AG04450 (cell line): Measurements from ENCODE around the gene FSTL1. TPM values are rescaled to one million over a fixed set of nuclear protein-coding genes. Genes with fewer than 3 reads are reported as not detected.

Experiments used
- CTCF ChIA-PET: fragments of 300-600, 350-600 bp; formaldehyde crosslinking; extraction: SDS; loops from one replicate; lab custom pipeline; 2022; ENCODE audit warnings: antibody characterized with exemption, inconsistent platforms; lab: Charles Lee
- POLR2A ChIA-PET: fragments of 350-600 bp; formaldehyde crosslinking; extraction: SDS; loops from one replicate; lab custom pipeline; 2021; ENCODE audit warnings: antibody characterized with exemption, inconsistent platforms; lab: Yijun Ruan, JAX
- DNase-seq: peaks from one replicate; pipeline ENCODE4 v3.0.0-alpha.2; 2011; ENCODE audit warnings: low read depth, low spot score
- H3K27ac ChIP-seq: one replicate; pipeline ENCODE4 v1.5.1; 2012; ENCODE audit warnings: low read depth, low read length, control low read depth
- H3K27me3 ChIP-seq: one replicate; pipeline ENCODE4 v1.6.0; 2012; ENCODE audit warnings: low read length; ENCODE audit not compliant: control insufficient read depth, insufficient read depth
- H3K4me3 ChIP-seq: 2 replicates; pipeline ENCODE4 v1.5.1; 2011; ENCODE audit warnings: mild to moderate bottlenecking, low read depth, low read length, control low read depth
- H3K9me3 ChIP-seq: 2 replicates; pipeline ENCODE4 v1.5.1; 2012; ENCODE audit warnings: low read length; ENCODE audit not compliant: control insufficient read depth, insufficient read depth
- polyA plus RNA-seq: library from polyadenylated mRNA; depleted of rRNA; stranded (reverse); fragments of >200 nt; gene quantifications from 2 replicates; pipeline ENCODE4 v1.2.3, GENCODE V29; 2011
- TF ChIP-seq, protein P1 (sequence below): IDR thresholded peaks from 2 replicates; pipeline ENCODE4 v1.5.1; 2011; ENCODE audit warnings: low read depth, low read length, control low read depth, inconsistent platforms

FSTL1 gene
- polyA plus RNA-seq, 1 experiment = 1,126 TPM

DNA sequence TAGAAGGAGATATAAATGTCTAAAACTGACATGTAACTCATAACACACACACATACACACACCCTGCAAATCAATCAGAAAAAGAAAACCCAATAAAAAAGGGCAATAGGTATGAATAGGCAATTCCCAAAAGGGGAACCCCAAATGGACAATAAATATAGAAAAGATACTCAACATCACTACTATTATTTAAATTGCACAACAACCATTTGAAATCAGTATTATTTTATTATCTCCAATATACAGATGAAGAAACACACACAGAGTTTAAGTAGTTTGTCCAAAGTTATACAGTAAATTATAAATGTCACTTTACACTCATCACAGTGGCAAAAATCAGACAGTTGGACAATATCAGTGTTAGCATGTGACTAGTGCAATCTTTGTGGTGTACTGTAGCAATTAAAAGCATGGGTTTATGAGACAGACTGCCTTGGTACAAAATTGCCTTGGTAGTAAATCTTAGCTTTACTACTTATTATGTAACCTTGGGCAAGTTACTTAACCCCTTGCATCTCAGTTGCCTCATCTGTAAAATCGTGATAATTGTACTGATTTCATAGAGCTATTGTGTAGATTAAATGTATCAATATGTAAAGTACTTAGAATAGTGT lies 3.4 kb upstream of the FSTL1 start:
- TF ChIP-seq, protein P1, sequence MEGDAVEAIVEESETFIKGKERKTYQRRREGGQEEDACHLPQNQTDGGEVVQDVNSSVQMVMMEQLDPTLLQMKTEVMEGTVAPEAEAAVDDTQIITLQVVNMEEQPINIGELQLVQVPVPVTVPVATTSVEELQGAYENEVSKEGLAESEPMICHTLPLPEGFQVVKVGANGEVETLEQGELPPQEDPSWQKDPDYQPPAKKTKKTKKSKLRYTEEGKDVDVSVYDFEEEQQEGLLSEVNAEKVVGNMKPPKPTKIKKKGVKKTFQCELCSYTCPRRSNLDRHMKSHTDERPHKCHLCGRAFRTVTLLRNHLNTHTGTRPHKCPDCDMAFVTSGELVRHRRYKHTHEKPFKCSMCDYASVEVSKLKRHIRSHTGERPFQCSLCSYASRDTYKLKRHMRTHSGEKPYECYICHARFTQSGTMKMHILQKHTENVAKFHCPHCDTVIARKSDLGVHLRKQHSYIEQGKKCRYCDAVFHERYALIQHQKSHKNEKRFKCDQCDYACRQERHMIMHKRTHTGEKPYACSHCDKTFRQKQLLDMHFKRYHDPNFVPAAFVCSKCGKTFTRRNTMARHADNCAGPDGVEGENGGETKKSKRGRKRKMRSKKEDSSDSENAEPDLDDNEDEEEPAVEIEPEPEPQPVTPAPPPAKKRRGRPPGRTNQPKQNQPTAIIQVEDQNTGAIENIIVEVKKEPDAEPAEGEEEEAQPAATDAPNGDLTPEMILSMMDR = no peak
- Histone ChIP-seq H3K4me3 (no peak overlapping the region), H3K27ac (no peak overlapping the region), H3K9me3 (no peaks in the 10 kb centered on the region; the same call in none of the 2 replicates), H3K27me3 (no peaks in the 10 kb centered on the region)
- DNase-seq = no peak
- ChIA-PET POLR2A (no interaction called here), CTCF (interaction anchor here (0.6 to 1.5 kb wide), 3 partner anchors 104 to 113 kb away, joined by 3 to 6 read pairs (median 3); no protein-coding TSS in a partner anchor)

- TF ChIP-seq, protein P1 = no peak
- DNase-seq = no peak
- Histone ChIP-seq H3K27ac (no peak overlapping the region), H3K27me3 (no peaks in the 10 kb centered on the region), H3K4me3 (no peak overlapping the region), H3K9me3 (no peaks in the 10 kb centered on the region; the same call in 1 of the 2 replicates)
- ChIA-PET CTCF (no interaction called here), POLR2A (no interaction called here)
These were observed 2.0 kb upstream of the FSTL1 start for GRCh38 chr3:120452816-120453215.

- Histone ChIP-seq H3K9me3 (no peaks in the 10 kb centered on the region; the same call in 1 of the 2 replicates), H3K4me3 (peak overlapping the region; percentile 84), H3K27me3 (no peaks in the 10 kb centered on the region), H3K27ac (peak overlapping the region; percentile 0)
- DNase-seq = no peak
- POLR2A ChIA-PET = interaction anchor here (2.8 to 2.9 kb wide), 2 partner anchors 102 to 107 kb away, joined by 16 to 17 read pairs; partner anchors contain the start of gene LRRC58
- CTCF ChIA-PET = no interaction called here
- TF ChIP-seq, protein P1 = no peak
These were observed 1.0 kb upstream of the FSTL1 start for GRCh38 chr3:120451806-120452205.

GRCh38 chr3:120451272-120451761 lies 525 bp upstream of the FSTL1 start:
- POLR2A ChIA-PET = interaction anchor here (0.9 to 3.1 kb wide), 16 partner anchors 10 to 243 kb away, joined by 3 to 32 read pairs (median 9); partner anchors contain the start of gene LRRC58
- TF ChIP-seq, protein P1 = no peak

More at GRCh38 chr3:120451272-120451761, 525 bp upstream of the FSTL1 start:
- peak overlapping the region; percentile 53 for H3K27ac ChIP-seq
- H3K4me3 ChIP-seq = peak overlapping the region; percentile 84
- no peaks in the 10 kb centered on the region; the same call in 1 of the 2 replicates for H3K9me3 ChIP-seq
- no peaks in the 10 kb centered on the region for H3K27me3 ChIP-seq
- CTCF ChIA-PET = no interaction called here
- no peak for DNase-seq
